SJSA1 (cell line): Measurements from ENCODE around the gene SNAPC1. TPM values are rescaled to one million over a fixed set of nuclear protein-coding genes. Genes with fewer than 3 reads are reported as not detected.
A peak's percentile ranks its signal among the peaks of the same experiment; 100 is the strongest.
"Not testable (repeated sequence)": the region's sequence is repeated elsewhere in the genome, so short reads cannot be mapped to it uniquely, and the experiment has no call there.

Experiments used
- DNase-seq, 2 experiments: peaks; one replicate each; pipeline ENCODE4 v3.0.0-alpha.2; 2015 to 2020; ENCODE audit warnings: low spot score in 2 of 2, low read depth in 1 of 2
- H3K27ac ChIP-seq: fragments of 250-450 bp; sonication (Bioruptor Pico); 2 replicates; pipeline ENCODE4 v1.5.1; 2020; ENCODE audit warnings: mild to moderate bottlenecking, moderate library complexity
- H3K27me3 ChIP-seq: fragments of 250-450 bp; sonication (Bioruptor Pico); replicated peaks from 2 replicates; pipeline ENCODE4 v1.5.1; 2020; ENCODE audit warnings: mild to moderate bottlenecking, moderate library complexity
- H3K36me3 ChIP-seq: fragments of 250-450 bp; sonication (Bioruptor Pico); 2 replicates; pipeline ENCODE4 v1.5.1; 2020; ENCODE audit warnings: mild to moderate bottlenecking
- H3K4me1 ChIP-seq: fragments of 250-450 bp; sonication (Bioruptor Pico); replicated peaks from 2 replicates; pipeline ENCODE4 v1.6.1; 2021; ENCODE audit warnings: mild to moderate bottlenecking
- H3K4me3 ChIP-seq: fragments of 250-450 bp; sonication (Bioruptor Pico); 2 replicates; pipeline ENCODE4 v1.5.1; 2020; ENCODE audit warnings: mild to moderate bottlenecking
- H3K9me3 ChIP-seq: fragments of 250-450 bp; sonication (Bioruptor Pico); replicated peaks from 2 replicates; pipeline ENCODE4 v1.5.1; 2020; ENCODE audit warnings: mild to moderate bottlenecking
- total RNA-seq: library from RNA; depleted of rRNA; stranded (reverse); fragments of >200 nt; shearing (Covaris generic); gene quantifications from 2 replicates; pipeline ENCODE4 v1.2.3, GENCODE V29; 2014

The SNAPC1 gene
- total RNA-seq, 1 experiment from 2014 or later: 21.4 TPM

DNA sequence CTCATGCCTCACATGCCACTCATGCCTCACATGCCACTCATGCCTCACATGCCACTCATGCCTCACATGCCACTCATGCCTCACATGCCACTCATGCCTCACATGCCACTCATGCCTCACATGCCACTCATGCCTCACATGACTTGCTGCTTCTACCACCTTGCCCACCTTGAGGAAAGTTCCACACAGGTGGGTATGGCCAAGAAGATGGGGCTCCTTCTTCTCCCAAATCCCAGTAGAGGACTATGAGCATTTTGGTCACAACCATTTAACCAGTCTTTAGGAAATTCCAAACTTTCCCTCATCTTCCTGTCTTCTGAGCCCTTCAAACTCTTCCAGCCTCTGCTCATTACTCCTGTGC lies 6.9 kb upstream of the SNAPC1 start:
- DNase-seq: peak in 1 of 2 experiments; percentile 23
- H3K4me3 ChIP-seq, H3K27me3 ChIP-seq: not testable (repeated sequence)
- Histone ChIP-seq H3K36me3 (peaks cover 28% of the 10 kb centered on the region), H3K4me1 (peaks cover 37% of the 10 kb centered on the region), H3K9me3 (peaks cover 24% of the 10 kb centered on the region), H3K27ac (peak overlapping the region; percentile 93)

DNA sequence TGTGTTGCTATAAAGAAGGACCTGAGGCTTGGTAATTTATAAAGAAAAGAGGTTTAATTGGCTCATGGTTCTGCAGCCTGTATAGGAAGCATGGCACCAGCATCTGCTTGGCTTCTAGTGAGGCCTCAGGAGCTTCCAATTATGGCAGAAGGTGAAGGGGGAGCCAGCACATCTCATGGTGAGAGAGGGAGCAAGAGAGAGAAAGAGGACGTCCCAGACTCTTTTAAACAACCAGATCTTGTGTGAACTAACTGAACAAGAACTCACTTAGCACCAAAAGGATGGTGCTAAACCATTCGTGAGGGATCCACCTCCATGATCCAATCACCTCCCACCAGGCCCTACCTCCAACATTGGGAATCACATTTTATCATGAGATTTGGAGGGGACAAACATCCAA lies 6.1 kb upstream of the SNAPC1 start:
- no peak for DNase-seq
- Histone ChIP-seq H3K36me3 (peaks cover 21% of the 10 kb centered on the region), H3K27me3 (no peaks in the 10 kb centered on the region), H3K27ac (peak overlapping the region; percentile 93), H3K9me3 (peaks cover 24% of the 10 kb centered on the region), H3K4me1 (peaks cover 37% of the 10 kb centered on the region), H3K4me3 (no peak overlapping the region)

DNA sequence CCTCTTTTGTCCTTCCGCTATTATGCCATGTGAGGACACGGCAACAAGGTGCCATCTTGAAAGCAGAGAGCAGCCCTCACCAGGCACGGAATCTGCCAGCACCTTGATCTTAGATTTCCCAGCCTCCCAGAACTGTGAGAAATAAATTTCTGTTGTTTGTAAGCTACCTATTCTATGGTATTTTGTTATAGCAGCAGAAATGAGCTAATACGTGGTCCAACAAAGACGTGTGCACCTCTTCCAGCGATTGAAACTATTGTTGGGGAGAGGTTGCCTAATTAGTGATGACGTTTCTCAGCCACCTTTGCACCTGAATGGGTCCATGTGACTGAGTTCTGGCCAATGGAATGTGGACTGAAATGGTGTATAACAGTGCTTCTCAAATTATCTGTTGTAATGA lies 2.3 kb upstream of the SNAPC1 start:
- Histone ChIP-seq H3K27ac (no peak overlapping the region), H3K9me3 (peaks cover 14% of the 10 kb centered on the region), H3K4me3 (no peak overlapping the region), H3K27me3 (no peaks in the 10 kb centered on the region), H3K4me1 (peaks cover 18% of the 10 kb centered on the region), H3K36me3 (no peaks in the 10 kb centered on the region; the same call in 1 of the 2 replicates)
- DNase-seq: no peak

DNA sequence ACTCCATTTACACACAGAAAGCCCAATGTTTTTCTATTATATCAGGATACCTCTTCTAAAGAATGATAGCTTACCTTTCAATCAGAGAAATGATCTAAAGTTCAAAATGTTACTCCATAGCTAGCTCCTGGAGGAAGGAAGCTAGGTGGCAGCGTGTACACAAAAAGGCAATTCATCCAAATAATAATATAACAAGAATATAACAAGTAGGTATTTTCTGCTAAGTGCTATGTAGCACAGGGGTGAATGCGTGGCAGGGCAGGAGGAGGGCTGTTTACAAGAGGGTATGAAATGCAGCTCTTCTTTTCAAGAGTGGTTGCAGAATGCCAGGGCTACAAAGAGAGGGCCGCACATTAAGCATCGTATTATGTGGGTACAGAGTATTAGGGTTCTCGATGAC lies 663 bp upstream of the SNAPC1 start:
- peak overlapping the region; percentile 64 for H3K4me3 ChIP-seq
- peaks cover 7% of the 10 kb centered on the region for H3K4me1 ChIP-seq
- H3K36me3 ChIP-seq: no peaks in the 10 kb centered on the region; the same call in 1 of the 2 replicates

DNA sequence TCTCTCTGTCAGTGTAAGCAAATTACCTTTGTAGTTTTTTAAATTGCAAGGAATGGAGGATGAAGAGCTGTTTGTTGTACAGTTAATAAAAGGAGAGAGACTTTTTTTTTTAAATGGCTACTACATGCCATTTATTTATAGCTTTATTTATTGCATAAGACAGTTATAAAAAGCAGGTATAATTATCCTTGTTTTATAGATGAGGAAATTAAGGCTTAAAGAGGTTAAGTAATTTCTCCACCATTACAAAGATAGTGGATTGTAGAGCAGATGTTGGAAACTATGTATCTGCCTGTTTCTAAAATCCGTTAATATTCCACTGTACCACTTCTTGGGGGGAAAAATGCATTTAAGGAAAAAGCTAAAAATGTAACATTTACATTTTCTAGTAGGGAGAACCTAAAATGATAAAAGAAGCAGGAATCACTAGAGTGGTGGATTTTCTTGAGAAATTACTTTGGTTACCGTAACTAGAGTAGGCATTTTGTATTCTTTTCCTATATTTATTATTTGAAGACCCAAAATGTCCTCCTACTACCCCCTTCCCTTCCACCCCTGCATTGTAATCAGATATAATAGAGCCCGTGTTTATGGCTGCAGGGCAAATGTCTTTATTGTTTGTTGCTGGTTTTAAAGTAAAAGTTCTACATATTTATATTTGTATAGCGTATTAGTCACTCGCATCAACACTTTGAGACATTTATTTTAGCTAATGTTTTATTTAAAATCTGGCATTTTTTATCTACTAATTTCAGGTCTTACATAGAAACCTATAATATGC lies 2.3 kb downstream of the SNAPC1 start:
- DNase-seq: no peak
- no peaks in the 10 kb centered on the region for H3K27me3 ChIP-seq
- no peak overlapping the region for H3K27ac ChIP-seq
- no peak overlapping the region for H3K4me3 ChIP-seq
- H3K36me3 ChIP-seq: peaks cover 16% of the 10 kb centered on the region
- H3K9me3 ChIP-seq: no peaks in the 10 kb centered on the region
- H3K4me1 ChIP-seq: peaks cover 7% of the 10 kb centered on the region

More for the DNA sequence above, 663 bp upstream of the SNAPC1 start:
- Histone ChIP-seq H3K27ac (peak overlapping the region; percentile 64), H3K27me3 (no peaks in the 10 kb centered on the region), H3K9me3 (peaks cover under 1% of the 10 kb centered on the region; the same call in 1 of the 2 replicates)
- DNase-seq: no peak

DNA sequence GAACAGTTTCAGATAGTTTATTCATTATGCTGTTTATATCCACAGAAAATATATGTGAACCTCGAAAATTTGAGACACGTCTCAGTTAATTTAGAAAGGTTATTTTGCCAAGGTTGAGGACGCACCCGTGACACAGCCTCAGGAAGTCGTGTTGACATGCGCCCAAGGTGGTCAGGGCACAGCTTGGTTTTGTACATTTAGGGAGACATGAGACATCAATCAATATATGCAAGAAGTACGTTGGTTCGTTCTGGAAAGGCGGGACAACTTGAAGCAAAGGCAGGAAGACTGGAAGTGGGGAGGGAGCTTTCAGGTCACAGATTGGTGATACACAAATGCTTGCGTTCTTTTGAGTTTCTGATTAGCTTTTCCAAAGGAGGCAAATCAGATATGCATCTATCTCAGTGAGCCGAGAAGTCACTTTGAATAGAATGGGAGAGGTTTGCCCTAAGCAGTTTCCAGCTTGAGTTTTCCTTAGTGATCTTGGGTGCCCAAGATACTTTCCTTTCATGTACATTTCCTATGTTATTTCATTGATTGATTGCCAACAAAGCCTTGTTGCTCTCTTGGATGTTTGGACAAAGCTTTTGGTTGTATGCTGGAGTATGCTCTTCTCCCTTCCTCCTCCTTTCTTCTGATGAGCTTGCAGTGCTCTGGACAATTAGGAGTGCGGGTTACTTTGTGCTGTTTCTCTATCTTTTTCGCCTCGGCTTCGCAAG lies 3.2 kb downstream of the SNAPC1 start:
- no peak for DNase-seq
- Histone ChIP-seq H3K36me3 (peaks cover 23% of the 10 kb centered on the region), H3K27me3 (no peaks in the 10 kb centered on the region), H3K4me1 (peaks cover 7% of the 10 kb centered on the region), H3K9me3 (no peaks in the 10 kb centered on the region), H3K4me3 (no peak overlapping the region), H3K27ac (no peak overlapping the region)

DNA sequence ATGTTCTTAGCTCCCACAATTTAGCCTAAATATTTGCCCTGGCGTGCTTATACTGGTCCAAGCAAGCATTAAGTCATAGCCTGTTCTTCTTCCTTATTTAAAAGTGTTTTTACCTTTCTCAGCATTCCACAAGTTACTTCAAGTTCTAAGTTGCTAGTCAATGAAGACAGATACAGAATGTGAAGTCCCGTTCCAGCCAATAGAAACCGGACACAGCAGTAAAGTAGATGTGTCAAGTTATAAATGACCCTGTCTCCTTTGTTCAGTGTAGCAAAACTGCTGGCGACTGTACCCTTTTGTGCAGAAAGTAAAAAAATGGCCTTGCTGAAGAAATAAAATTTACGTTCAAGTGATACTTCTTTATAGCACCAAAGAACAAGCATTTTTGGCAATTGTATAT lies 3.9 kb downstream of the SNAPC1 start:
- Histone ChIP-seq H3K27me3 (no peaks in the 10 kb centered on the region), H3K4me3 (no peak overlapping the region), H3K4me1 (peaks cover 7% of the 10 kb centered on the region), H3K27ac (no peak overlapping the region), H3K9me3 (no peaks in the 10 kb centered on the region), H3K36me3 (peaks cover 30% of the 10 kb centered on the region)
- no peak for DNase-seq

DNA sequence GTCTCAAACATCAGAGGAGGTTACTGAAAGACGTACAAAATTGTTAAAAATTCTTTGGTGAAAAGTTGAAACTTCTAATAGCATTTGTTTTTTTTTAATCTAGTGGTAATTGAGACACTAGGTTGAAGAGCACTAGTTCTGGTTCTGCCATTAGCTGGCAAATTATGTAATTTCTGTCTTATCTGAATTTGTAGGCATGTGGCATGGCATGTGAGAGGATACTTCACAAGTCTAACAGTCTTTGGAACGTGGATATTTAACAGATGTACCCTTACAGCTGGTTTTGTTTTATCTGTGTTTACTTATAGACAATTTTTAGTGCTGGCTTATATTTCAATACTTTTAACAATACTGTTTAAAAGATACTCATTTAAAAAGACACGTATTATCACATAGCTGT lies 6.0 kb downstream of the SNAPC1 start:
- no peak for DNase-seq
- Histone ChIP-seq H3K27me3 (no peaks in the 10 kb centered on the region), H3K27ac (no peak overlapping the region), H3K36me3 (peaks cover 48% of the 10 kb centered on the region), H3K4me1 (peaks cover 3% of the 10 kb centered on the region), H3K9me3 (no peaks in the 10 kb centered on the region), H3K4me3 (no peak overlapping the region)

DNA sequence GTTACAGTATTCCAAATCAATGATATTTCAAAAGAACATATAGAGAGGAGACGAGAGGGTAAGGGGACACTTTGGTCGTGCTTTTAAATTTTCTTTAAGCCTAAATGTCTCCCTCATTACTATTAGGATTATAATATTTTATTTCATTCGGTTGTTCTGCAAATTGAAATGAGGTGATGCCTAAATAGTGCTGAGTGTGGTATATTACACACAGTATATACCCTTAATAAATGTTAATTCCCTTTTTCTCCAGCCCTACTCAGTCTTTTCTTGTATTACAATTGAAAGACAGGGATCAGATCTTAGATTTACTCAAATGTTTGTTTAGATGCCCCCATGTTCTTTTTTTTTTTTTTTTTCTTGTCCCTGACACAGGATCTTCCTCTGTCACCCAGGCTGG lies 7.7 kb downstream of the SNAPC1 start:
- Histone ChIP-seq H3K9me3 (no peaks in the 10 kb centered on the region), H3K4me3 (no peak overlapping the region), H3K36me3 (peaks cover 53% of the 10 kb centered on the region)

DNA sequence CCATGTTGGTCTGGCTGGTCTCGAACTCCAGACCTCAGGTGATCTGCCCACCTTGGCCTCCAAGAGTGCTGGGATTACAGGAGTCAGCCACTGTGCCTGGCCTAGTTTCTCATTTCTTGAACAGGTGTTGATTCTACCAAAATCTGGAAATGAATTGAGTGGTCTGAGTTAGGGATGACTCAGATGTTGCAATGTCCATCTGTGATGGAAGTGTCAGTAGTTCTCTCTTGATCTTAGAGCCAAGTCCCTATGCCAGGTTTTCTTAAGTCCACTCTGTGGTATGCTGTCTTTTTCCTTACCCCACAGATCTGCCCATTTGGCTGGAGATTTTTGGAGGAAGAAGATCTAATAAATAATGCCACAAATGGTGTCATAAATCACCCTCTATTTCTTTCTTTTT lies 12.6 kb downstream of the SNAPC1 start:
- H3K4me1 ChIP-seq: no peaks in the 10 kb centered on the region
- no peak overlapping the region for H3K4me3 ChIP-seq
- H3K27ac ChIP-seq: no peak overlapping the region
- no peaks in the 10 kb centered on the region for H3K27me3 ChIP-seq
- DNase-seq: no peak
- H3K36me3 ChIP-seq: peaks cover 53% of the 10 kb centered on the region
- H3K9me3 ChIP-seq: no peaks in the 10 kb centered on the region

More for the DNA sequence above, 7.7 kb downstream of the SNAPC1 start:
- Histone ChIP-seq H3K27ac (no peak overlapping the region), H3K4me1 (peaks cover 2% of the 10 kb centered on the region; the same call in 1 of the 2 replicates), H3K27me3 (no peaks in the 10 kb centered on the region)
- DNase-seq: no peak

DNA sequence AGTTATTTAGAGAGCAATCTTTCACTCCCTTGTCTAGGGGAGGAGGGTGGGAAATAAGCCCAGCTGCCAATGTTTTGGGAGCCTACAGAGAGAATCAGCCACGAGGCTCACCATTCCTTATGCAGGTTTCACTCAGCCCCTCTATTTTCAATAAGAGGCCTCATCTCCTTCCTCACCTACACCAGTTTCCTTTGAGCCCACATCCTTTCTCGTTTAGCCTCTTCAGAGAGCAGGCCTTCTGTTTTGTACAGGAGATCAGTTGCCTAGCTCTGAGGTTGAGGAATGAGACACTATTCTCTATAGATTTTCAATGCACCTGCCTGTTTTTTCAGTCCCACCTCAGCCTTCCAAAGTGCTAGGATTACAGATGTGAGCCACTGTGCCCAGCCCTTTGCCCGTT lies 17.9 kb downstream of the SNAPC1 start:
- no peak for DNase-seq
- Histone ChIP-seq H3K36me3 (peaks cover 50% of the 10 kb centered on the region), H3K27ac (no peak overlapping the region), H3K4me3 (no peak overlapping the region), H3K4me1 (no peaks in the 10 kb centered on the region), H3K9me3 (no peaks in the 10 kb centered on the region), H3K27me3 (no peaks in the 10 kb centered on the region)

DNA sequence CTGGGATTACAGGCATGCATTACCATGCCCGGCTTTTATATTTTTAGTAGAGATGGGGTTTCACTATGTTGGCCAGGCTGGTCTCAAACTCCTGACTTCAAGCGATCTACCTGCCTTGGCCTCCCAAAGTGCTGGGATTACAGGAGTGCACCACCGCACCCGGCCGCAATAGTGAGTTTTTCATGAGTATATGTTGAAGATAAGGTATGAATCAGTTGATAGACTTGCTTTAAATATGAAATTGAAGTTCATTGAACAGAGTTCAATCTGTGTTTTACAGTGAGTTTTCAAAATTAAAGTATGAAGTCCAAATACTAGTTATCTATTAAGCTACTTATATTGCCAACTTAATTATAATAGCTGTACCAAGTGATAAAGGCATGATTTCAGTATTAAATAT lies 35.1 kb downstream of the SNAPC1 start:
- H3K4me3 ChIP-seq: no peak overlapping the region
- no peak overlapping the region for H3K27ac ChIP-seq
- peaks cover 9% of the 10 kb centered on the region for H3K36me3 ChIP-seq
- no peak for DNase-seq
- 0 out of 2 replicates have a peak, but pooled peaks cover 3% of the 10 kb centered on the region for H3K27me3 ChIP-seq
- H3K4me1 ChIP-seq: no peaks in the 10 kb centered on the region
- no peaks in the 10 kb centered on the region for H3K9me3 ChIP-seq

DNA sequence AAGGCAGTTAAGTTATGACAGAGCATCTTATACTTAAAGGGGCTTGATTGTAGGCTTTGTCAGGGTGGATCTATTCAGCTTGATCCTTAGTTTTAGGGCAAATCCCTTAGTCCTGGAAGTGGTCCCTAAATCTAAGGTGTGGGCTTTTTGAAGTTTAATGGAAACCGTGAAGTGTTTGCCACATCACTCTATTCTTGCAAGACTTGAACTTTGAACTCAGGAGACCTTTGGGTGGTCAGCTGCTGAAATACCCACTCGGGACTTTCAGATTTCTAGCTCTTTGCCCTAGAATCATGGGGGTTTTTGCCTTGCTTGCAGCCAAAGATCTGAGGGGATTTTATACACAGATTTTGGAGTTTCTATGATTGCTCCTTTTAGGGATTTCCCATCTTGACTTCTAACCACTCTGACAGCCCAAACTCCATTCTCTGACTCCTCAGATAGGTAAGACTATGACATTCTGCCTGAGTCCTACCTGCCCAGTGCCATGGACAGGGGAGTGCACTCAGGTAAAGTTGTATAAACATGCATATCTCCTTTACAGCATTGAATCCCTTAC lies 39.9 kb downstream of the SNAPC1 start:
- no peak overlapping the region for H3K27ac ChIP-seq
- peaks cover 5% of the 10 kb centered on the region for H3K4me1 ChIP-seq
- 0 out of 2 replicates have a peak, but pooled peaks cover 3% of the 10 kb centered on the region for H3K27me3 ChIP-seq
- H3K36me3 ChIP-seq: no peaks in the 10 kb centered on the region
- H3K9me3 ChIP-seq: no peaks in the 10 kb centered on the region
- H3K4me3 ChIP-seq: no peak overlapping the region
- DNase-seq: no peak

DNA sequence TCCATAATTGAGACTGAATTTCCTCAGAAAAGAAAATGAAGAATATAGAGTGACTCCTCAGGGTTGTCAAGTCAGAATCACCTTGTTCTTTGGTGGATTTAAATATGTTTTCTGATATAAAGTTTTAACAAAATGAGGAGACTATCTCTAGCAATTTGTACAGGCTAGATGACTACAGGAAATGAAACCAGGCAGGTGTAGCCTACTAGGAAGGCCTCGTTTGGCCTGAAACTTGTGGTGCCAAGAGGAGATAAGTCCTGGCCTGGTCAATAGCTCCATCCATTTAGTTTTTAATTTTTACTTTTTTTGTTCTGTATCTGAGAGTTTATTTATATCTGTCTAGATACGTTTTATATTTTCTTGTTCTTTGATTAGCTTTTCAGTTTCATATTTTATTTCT lies 41.5 kb downstream of the SNAPC1 start:
- DNase-seq: no peak
- Histone ChIP-seq H3K27ac (no peak overlapping the region), H3K4me3 (no peak overlapping the region), H3K4me1 (peaks cover 10% of the 10 kb centered on the region), H3K36me3 (no peaks in the 10 kb centered on the region), H3K9me3 (no peaks in the 10 kb centered on the region), H3K27me3 (0 out of 2 replicates have a peak, but pooled peaks cover 3% of the 10 kb centered on the region)
